Hematopoietic multipotent progenitor cell (in vitro differentiated cells): ENCODE data around the gene XNDC1N. TPM values are rescaled to one million over a fixed set of nuclear protein-coding genes. Genes with fewer than 3 reads are reported as not detected.
"Not testable (repeated sequence)": the region's sequence is repeated elsewhere in the genome, so short reads cannot be mapped to it uniquely, and the experiment has no call there.

Experiments used
- DNase-seq, 3 donors: peaks; one replicate each; pipeline ENCODE4 v3.0.0-alpha.2; 2011 to 2015; ENCODE audit warnings: low read depth in 2 of 3, low spot score in 2 of 3
- total RNA-seq: library from RNA; depleted of rRNA; stranded (reverse); fragments of >200 nt; gene quantifications from one replicate; pipeline ENCODE4 v1.2.3, GENCODE V29; 2012

The XNDC1N gene
- total RNA-seq, 1 donor: 12.7 TPM

DNA sequence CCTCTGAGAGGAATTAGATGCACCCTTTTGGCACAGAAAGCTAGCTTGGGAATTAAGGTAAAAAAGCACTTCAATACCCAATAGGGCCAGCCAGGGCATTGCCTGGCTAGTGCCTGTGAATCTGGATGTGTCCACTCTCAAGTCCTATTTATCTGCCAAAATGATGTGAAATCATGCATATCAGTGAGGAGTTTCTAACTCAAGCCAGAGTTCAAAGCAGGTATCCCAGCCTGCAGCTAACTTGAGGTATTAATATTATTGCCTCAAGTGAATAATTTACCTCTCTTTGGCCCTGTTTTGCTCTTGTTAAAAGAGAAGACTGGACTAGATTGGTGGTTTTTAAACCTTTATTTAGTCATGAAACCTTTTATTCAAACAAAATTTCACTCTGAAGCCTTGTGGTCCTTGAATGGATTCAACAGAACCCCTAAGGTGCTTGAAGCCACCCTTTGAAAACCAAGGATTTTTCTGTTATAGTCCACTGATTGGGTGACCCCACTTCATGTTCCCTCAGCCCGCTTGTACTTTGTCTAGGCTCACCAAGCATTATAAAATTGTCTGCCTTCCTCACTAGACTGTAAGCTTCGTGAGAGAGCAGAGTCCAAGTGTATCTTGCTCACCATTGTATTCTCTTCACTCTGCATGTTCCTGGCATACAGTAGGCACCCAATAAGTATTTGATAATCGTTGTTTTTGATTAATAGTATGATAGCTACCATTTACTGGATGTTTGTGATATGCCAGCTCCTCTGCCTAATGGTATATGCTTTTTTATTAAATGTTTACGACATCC, 4.9 kb upstream of the XNDC1N start:
- DNase-seq: no peak

DNA sequence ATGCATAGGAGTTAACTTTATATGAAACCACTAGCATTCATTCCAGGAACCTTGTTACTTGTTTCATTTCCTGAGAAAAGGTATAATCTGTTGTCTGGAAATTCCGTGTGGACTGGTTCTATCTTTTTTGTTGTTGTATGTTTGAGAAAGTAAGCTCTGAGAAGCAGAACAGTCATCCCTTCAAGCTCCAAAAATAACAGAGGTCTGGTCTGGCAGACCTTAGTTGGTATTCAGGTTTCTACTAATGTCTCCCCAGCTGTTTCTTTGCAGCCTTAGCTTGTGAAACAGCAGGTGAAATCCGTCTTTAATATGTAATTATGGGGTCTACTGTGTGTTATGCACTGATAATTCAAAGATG, 2.8 kb upstream of the XNDC1N start:
- no peak for DNase-seq

DNA sequence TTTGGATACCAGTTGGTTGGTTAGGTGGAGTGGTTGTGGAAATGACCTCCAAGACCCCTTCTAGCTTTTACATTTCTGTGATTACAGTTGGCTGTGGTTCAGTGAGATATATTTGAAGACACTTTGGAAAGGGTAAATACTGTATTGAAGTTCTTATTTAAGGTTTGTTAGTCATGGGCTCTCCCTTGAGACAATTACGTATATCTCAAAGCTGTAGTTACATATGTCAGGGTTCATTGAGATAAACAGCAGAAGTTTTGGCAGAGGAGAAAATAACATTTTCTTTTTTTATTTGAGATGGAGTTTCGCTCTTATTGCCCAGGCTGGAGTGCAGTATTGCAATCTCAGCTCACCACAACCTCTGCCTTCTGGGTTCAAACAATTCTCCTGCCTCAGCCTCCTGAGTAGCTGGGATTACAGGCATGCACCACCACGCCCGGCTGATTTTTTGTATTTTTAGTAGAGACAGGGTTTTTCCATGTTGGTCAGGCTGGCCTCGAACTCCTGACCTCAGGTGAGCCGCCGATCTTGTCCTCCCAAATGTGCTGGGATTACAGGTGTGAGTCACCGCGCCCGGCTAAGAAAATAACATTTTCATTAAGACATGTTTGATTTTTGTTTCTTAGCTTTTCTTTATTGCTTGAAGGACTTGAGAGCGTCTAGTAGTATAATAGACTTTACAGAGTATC, 2.3 kb upstream of the XNDC1N start:
- no peak for DNase-seq

DNA sequence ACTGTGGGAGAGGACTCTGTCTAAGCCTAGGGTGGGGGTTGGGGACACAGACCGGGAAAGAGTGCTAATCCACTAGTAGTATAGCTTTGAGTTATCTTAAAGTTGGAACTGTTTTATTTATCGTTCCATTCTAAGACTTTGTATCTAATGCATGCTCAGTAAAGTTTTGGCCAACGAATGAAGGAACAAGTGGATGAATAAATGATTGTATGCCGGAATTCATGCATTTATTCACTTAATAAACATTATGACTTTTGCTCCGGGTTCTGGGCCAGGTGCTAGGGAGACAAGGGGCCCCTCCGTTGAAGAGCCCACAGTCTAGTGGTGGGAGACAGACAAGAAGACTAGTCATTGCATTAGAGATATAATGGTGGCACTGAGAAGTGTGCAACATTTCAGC, 1.1 kb upstream of the XNDC1N start:
- no peak for DNase-seq

DNA sequence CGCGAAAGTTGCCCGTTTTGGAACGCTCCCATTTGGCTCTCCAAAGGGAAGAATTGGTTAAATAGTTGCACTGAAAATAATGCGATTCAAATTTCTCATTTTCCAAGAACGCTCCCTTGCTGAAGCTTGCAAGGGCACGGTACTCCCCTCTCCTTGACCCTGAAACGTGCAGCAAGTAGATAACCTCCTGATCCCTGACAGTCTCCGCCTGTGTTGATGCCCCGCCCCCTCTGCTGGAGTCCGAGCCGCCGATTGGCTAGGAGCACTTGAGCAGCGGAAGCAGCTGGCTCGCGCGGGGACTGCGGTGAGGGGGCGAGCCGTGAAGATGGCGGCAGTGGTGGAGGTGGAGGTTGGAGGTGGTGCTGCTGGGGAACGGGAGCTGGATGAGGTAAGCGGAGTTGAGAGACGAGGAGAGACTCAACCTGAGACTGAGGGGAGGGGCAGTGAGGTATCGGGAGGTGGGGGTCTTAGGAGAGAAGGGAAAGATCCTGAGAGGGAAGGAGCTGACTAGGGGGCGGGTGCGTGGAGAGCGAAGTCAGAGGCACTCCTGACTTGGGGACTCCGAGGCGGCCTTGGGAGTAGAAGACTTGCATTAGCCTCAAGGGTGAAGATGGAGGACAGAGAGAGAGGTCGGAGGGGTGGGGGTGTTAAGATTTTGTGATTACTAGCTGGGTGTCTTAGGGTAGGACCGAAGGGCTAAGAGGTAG, 496 bp upstream of the XNDC1N start, which contains the start of gene RNF121:
TSS of gene RNF121 (plus strand) at position 310 of the 707 bp plus-strand sequence. CDS start at position 326, 16 bp downstream.
- DNase-seq: peak; percentile 82 to 98 (median 95)

DNA sequence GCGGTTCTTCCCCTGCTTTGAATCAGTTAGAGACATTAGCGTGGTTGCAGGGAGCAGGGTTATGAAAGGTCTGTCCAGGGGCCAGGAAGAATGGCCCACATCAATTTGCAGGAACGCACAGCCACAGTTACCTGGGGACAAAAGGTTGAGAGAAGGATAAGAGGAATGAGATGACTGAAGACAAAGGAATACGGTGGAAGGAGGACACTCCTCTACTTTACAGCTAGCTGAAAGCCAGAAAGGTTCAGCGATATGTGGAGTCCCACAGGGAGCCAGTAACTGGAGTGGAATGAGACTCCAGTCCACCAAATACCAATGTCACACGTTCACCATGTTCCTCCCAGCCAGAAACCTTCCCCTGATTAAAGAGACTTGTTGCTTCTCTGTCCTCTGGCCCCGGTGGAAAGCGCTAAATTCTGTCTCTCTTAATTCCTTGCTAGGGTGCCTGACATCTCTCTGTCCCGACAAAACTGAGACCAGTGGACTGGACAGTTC, 10.7 kb downstream of the XNDC1N start:
- DNase-seq: no peak

DNA sequence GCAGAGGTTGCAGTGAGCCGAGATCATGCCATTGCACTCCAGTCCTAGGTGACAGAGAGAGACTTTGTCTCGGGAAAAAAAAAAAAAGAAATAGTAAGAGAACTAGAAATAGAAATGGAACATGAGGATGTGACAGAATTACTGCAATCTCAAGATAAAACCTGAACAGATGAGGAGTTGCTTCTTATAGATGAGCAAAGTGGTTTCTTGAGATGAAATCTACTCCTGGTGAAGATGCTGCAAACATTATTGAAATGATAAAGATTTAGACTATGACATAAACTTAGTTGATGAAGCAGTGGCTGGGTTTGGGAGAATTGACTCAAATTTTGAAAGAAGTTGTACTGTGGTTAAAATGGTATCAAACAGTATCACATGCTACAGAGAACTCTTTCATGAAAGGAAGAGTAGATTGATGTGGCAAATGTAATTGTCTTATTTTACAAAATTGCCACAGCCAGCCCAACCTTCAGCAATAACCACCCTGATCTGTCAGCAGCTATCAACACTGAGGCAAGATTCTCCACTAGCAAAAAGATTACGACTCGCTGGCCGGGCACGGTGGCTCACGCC, 13.7 kb downstream of the XNDC1N start:
- no peak for DNase-seq

DNA sequence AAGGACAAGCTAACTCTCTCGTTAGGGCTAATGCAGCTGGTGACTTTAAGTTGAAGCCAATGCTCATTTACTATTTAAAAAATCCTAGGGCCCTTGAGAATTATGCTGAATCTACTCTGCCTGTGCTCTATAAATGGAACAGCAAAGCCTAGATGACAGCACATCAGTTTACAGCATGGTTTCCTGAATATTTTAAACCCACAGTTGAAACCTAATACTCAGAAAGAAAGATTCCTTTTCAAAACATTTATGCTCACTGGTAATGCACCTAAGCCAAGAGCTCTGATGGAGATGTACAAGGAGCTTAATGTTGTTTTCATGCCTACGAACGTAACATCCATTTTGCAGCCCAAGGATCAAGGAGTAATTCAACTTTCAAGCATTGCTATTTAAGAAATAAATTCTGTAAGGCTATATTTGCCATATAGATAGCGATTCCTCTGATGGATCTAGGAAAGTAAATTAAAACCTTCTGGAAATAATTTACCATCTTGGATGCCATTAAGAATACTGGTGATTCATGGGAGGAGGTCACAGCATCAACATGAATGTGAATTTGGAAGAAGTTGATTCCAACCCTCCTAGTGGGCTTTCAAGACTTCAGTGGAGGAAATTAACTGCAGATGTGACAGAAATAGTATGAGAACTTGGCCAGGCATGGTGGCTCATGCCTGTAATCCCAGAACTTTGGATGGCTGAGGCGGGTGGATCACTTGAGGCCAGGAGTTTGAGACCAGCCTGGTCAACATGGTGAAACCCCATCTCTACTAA, 14.5 kb downstream of the XNDC1N start:
- no peak for DNase-seq

DNA sequence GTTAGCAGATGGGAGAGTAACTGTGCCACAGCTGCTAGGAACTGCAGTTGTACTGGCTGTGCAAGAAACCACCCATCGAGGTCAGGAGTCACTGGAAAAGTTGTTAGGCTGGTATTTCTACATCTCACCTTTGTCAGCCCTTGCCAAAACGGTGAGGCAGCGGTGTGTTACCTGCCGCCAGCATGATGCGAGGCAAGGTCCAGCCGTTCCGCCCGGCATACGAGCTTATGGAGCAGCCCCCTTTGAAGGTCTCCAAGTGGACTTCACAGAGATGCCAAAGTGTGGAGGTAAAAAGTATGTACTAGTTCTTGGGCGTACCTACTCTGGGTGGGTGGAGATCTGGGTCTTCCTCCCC, 16.4 kb downstream of the XNDC1N start:
- not testable (repeated sequence) for DNase-seq

DNA sequence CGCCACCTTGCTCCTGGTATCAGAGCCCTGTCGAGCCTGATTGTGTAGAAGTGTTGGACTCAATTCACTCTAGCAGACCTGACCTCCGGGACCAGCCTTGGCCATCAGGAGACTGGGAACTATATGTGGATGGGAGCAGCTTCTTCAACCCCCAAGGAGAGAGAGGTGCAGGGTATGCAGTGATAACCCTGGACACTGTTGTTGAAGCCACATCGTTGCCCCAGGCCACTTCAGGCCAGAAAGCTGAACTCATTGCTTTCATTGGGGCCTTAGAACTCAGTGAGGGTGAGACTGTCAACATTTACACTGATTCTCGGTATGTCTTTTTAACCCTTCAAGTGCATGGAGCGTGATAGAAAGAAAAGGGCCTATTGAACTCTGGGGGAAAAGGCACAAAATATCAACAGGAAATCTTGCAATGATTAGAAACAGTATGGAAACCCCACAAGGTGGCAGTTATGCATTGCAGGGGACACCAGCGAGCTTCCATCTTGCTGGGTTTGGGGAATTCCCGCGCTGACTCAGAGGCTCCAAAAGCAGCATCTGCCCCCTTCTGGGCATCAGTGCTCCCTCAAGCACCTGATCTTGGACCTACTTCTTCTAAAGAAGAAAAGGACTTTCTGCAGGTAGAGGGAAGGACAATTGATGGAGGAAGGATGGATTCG, 16.9 kb downstream of the XNDC1N start:
- DNase-seq: peak in 2 of 3 donors; percentile 32 to 54

DNA sequence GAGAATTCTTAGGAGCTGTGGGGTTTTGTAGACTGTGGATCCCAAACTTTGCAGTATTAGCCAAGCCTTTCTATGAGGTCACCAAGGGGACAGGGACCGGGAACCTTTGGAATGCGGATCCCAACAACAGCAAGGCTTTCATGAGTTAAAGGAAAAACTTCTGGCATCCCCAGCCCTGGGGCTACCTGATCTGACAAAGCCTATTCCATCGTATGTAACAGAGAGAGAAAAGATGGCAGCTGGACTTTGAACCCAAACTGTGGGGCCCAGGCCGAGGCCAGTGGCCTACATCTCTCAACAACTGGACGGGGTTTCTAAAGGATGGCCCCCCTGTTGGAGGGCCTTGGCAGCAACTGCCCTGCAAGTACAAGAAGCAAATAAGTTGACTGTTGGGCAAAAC, 17.6 kb downstream of the XNDC1N start:
- not testable (repeated sequence) for DNase-seq

DNA sequence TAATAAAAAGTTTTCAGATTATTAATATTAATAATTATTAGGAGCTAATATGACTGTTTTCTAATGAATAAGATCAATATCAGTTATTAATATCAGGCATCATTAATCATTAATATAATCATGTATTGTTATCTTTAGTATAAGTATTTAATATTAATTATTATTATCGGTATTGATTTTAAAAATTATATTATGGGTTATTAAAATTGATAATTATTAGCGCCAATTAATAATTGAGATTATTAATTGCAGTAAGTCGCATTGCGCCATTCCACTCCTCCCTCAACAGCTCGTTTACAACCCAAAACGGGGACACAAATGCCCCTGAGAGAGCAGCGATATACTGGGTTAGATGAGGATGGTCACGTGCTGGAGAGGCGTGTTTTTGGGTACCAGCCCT, 20.2 kb downstream of the XNDC1N start:
- no peak for DNase-seq

DNA sequence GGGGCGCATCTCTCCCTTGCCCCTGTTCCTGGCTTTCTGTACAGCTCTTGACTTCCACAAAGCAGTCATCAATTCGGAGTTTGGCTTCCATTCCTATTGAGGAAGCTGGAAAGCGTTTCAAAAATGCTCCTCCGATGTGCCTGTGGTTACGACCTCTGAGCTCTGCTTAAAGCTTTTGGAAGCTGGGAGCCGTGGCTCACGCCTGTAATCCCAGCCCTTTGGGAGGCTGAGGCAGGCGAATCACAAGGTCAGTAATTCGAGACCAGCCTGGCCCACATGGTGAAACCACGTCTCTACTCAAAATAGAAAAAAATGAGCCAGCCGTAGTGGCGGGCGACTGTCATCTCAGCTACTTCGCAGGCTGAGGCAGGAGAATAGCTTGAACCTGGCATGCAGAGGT, 27.3 kb downstream of the XNDC1N start:
- DNase-seq: not testable (repeated sequence)

DNA sequence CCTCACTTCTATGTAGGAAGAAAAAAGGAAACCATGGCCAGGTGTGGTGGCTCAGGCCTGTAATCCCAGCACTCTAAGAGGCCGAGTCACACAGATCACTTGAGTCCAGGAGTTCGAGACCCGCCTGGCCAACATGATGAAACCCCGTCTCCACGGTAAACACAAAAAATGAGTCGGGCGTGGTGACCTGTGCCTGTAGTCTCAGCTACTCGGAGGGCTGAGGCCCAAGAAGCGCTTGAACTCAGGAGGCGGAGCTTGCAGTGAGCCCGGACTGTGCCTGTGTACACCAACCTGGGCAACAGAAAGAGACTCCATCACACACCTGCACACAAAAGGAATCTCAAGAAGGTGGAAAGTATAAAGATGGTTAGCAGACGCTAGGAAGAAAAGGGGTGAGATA, 32.4 kb downstream of the XNDC1N start:
- DNase-seq: no peak

DNA sequence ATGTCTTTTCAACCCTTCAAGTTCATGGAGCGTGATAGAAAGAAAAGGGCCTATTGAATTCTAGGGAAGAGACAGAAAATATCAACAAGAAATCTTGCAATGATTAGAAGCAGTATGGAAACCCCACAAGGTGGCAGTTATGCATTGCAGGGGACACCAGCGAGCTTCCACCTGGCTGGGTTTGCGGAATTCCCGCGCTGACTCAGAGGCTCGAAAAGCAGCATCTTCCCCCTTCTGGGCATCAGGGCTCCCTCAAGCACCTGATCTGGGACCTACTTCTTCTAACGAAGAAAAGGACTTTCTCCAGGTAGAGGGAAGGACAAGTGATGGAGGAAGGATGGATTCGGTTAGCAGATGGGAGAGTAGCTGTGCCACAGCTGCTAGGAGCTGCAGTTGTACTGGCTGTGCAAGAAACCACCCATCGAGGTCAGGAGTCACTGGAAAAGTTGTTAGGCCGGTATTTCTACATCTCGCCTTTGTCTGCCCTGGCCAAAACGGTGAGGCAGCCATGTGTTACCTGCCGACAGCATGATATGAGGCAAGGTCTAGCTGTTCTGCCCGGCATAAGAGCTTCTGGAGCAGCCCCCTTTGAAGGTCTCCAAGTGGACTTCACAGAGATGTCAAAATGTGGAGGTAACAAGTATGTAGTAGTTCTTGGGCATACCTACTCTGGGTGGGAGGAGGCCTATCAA, 39.1 kb downstream of the XNDC1N start:
- DNase-seq: not testable (repeated sequence)

DNA sequence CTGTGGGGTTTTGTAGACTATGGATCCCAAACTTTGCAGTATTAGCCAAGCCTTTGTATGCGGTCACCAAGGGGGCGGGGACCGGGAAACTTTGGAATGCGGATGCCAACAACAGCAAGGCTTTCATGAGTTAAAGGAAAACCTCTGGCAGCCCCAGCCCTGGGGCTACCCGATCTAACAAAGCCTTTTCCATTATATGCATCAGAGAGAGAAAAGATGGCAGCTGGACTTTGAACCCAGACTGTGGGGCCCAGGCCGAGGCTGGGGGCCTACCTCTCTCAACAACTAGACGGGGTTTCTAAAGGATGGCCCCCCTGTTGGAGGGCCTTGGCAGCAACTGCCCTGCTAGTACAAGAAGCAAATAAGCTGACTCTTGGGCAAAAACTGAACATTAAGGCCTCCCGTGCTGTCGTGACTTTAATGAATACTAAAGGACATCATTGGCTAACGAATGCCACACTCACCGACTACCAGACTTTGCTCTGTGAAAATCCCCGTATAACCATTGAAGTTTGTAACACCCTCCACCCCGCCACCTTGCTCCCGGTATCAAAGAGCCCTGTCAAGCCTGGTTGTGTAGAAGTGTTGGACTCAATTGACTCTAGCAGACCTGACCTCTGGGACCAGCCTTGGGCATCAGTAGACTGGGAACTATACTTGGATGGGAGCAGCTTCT, 39.9 kb downstream of the XNDC1N start:
- not testable (repeated sequence) for DNase-seq

DNA sequence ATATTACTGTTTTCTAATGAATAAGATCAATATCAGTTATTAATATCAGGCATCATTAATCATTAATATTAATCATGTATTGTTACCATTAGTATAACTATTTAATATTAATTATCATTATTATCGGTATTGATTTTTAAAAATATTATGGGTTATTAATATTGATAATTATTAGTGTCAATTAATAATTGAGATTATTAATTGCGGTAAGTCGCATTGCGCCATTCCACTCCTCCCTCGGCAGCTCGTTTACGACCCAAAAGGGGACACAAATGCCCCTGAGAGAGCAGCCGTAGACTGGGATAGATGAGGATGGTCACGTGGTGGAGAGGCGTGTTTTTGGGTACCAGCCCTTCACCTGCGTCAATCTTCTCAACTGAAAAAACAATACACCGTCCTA, 42.6 kb downstream of the XNDC1N start:
- not testable (repeated sequence) for DNase-seq
